ENCODE results near the gene MMP2.

Gene MMP2

GRCh38 chr16:55439101-55439690, 39.8 kb upstream of the MMP2 start:
- Histone ChIP-seq H3K36me3 (ENCODE audit: insufficient read depth) (no peaks in the 10 kb centered on the region), H3K4me3 (IDR thresholded peaks at IDR 0.05; ENCODE audit: insufficient read depth, low read depth, low read length) (no peak overlapping the region), H2AFZ (ENCODE audit: low read depth) (no peak overlapping the region), H3K4me1 (ENCODE audit: low read depth, poor library complexity, severe bottlenecking) (no peaks in the 10 kb centered on the region), H3K9ac (no peak overlapping the region), H3K27me3 (ENCODE audit: insufficient read depth, low read depth) (no peaks in the 10 kb centered on the region), H4K20me1 (ENCODE audit: insufficient read depth) (no peaks in the 10 kb centered on the region), H3K27ac (no peak overlapping the region), H3K79me2 (ENCODE audit: insufficient read depth, low read depth) (no peaks in the 10 kb centered on the region), H3K4me2 (no peak overlapping the region)
- TF ChIP-seq, protein P1, sequence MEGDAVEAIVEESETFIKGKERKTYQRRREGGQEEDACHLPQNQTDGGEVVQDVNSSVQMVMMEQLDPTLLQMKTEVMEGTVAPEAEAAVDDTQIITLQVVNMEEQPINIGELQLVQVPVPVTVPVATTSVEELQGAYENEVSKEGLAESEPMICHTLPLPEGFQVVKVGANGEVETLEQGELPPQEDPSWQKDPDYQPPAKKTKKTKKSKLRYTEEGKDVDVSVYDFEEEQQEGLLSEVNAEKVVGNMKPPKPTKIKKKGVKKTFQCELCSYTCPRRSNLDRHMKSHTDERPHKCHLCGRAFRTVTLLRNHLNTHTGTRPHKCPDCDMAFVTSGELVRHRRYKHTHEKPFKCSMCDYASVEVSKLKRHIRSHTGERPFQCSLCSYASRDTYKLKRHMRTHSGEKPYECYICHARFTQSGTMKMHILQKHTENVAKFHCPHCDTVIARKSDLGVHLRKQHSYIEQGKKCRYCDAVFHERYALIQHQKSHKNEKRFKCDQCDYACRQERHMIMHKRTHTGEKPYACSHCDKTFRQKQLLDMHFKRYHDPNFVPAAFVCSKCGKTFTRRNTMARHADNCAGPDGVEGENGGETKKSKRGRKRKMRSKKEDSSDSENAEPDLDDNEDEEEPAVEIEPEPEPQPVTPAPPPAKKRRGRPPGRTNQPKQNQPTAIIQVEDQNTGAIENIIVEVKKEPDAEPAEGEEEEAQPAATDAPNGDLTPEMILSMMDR (conservative IDR thresholded peaks at IDR 0.05; ENCODE audit: low read depth, low read length): no peak

- no peaks in the 10 kb centered on the region for H3K36me3 ChIP-seq (ENCODE audit: insufficient read depth)
- H3K4me2 ChIP-seq: no peak overlapping the region
- H2AFZ ChIP-seq (ENCODE audit: low read depth): no peak overlapping the region
- TF ChIP-seq, protein P1 (conservative IDR thresholded peaks at IDR 0.05; ENCODE audit: low read depth, low read length): no peak
- H3K9ac ChIP-seq: no peak overlapping the region
- no peaks in the 10 kb centered on the region for H3K79me2 ChIP-seq (ENCODE audit: insufficient read depth, low read depth)
- H3K4me1 ChIP-seq (ENCODE audit: low read depth, poor library complexity, severe bottlenecking): no peaks in the 10 kb centered on the region
- H3K4me3 ChIP-seq (IDR thresholded peaks at IDR 0.05; ENCODE audit: insufficient read depth, low read depth, low read length): no peak overlapping the region
- H3K27me3 ChIP-seq (ENCODE audit: insufficient read depth, low read depth): no peaks in the 10 kb centered on the region
- H3K27ac ChIP-seq: no peak overlapping the region
- no peaks in the 10 kb centered on the region for H4K20me1 ChIP-seq (ENCODE audit: insufficient read depth)
These were observed 35.3 kb upstream of the MMP2 start for GRCh38 chr16:55443434-55444346.

GRCh38 chr16:55444754-55445485, 34.1 kb upstream of the MMP2 start:
- Histone ChIP-seq H3K79me2 (ENCODE audit: insufficient read depth, low read depth) (no peaks in the 10 kb centered on the region), H3K4me3 (IDR thresholded peaks at IDR 0.05; ENCODE audit: insufficient read depth, low read depth, low read length) (no peak overlapping the region), H3K27ac (no peak overlapping the region), H3K4me2 (no peak overlapping the region), H3K27me3 (ENCODE audit: insufficient read depth, low read depth) (no peaks in the 10 kb centered on the region), H3K36me3 (ENCODE audit: insufficient read depth) (no peaks in the 10 kb centered on the region), H3K4me1 (ENCODE audit: low read depth, poor library complexity, severe bottlenecking) (no peaks in the 10 kb centered on the region), H3K9ac (no peak overlapping the region), H2AFZ (ENCODE audit: low read depth) (no peak overlapping the region), H4K20me1 (ENCODE audit: insufficient read depth) (no peaks in the 10 kb centered on the region)
- TF ChIP-seq, protein P1 (conservative IDR thresholded peaks at IDR 0.05; ENCODE audit: low read depth, low read length): no peak

- H3K4me3 ChIP-seq (IDR thresholded peaks at IDR 0.05; ENCODE audit: insufficient read depth, low read depth, low read length): no peak overlapping the region
- no peaks in the 10 kb centered on the region for H3K79me2 ChIP-seq (ENCODE audit: insufficient read depth, low read depth)
- H3K9ac ChIP-seq: no peak overlapping the region
- H3K4me1 ChIP-seq (ENCODE audit: low read depth, poor library complexity, severe bottlenecking): no peaks in the 10 kb centered on the region
- no peak overlapping the region for H3K27ac ChIP-seq
- H2AFZ ChIP-seq (ENCODE audit: low read depth): no peak overlapping the region
- TF ChIP-seq, protein P1 (conservative IDR thresholded peaks at IDR 0.05; ENCODE audit: low read depth, low read length): no peak
- H3K36me3 ChIP-seq (ENCODE audit: insufficient read depth): no peaks in the 10 kb centered on the region
- no peak overlapping the region for H3K4me2 ChIP-seq
- no peaks in the 10 kb centered on the region for H4K20me1 ChIP-seq (ENCODE audit: insufficient read depth)
- H3K27me3 ChIP-seq (ENCODE audit: insufficient read depth, low read depth): no peaks in the 10 kb centered on the region
These were observed 31.8 kb upstream of the MMP2 start for GRCh38 chr16:55447231-55447630.
